ENCODE data around the gene FHAD1. TPM values are rescaled to one million over a fixed set of nuclear protein-coding genes. Genes with fewer than 3 reads are reported as not detected.

Gene FHAD1
- total and polyA plus RNA-seq, 2 donors (not counting 1 experiment from before 2014, with no cell fraction given): not detected

DNA sequence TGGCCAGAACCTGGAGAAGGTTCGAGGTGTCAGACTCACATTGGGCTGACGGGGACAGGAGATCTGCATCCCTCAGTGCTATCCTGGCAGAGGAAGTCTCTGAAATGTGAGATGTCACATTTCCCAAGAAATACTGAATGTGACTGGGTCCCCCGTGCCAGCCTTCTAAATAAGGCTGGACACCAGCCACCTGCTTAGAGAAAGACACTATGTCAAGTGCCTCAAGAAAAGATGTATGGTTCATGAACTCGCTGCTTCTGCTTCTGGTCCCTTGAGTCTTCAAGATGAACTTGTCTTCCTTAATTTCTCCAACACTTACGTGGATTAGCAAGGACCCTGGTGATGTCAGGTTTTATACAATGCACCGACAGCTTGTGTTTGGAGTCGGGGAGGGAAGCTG lies 42.1 kb upstream of the FHAD1 start:
- Histone ChIP-seq H3K27me3 (replicated peaks in 1 of 4; ENCODE audit: control extremely low read depth in 1 of 4, control insufficient read depth in 3 of 4, insufficient read depth in 4 of 4, low read length in 3 of 4) (peaks cover 0 to 3% (median 0%) of the 10 kb centered on the region in 4 experiments), H3K4me1 (ENCODE audit: control insufficient read depth in 2 of 2, insufficient read depth in 2 of 2, low read length in 2 of 2) (no peaks in the 10 kb centered on the region), H3K4me2 (replicated peaks; ENCODE audit: low read depth, low read length, poor library complexity, severe bottlenecking) (no peak overlapping the region), H3K27ac (ENCODE audit: low read length in 2 of 2) (no peak overlapping the region), H2AFZ (ENCODE audit: insufficient read depth, low read depth, low read length, poor library complexity, severe bottlenecking) (no peak overlapping the region), H3K79me2 (ENCODE audit: control insufficient read depth, insufficient read depth, low read length) (no peaks in the 10 kb centered on the region), H3K4me3 (ENCODE audit: control extremely low read depth in 1 of 5, extremely low read depth in 1 of 5, insufficient read depth in 1 of 5, low read depth in 2 of 5, low read length in 4 of 5) (no peak overlapping the region), H3K36me3 (replicated peaks in 1 of 2; ENCODE audit: control extremely low read depth in 1 of 2, control insufficient read depth in 1 of 2, extremely low read depth in 1 of 2, insufficient read depth in 2 of 2, low read length in 1 of 2) (no peaks in the 10 kb centered on the region), H4K20me1 (ENCODE audit: control insufficient read depth, insufficient read depth, low read length, poor library complexity, severe bottlenecking) (no peaks in the 10 kb centered on the region), H3K9ac (ENCODE audit: low read length) (no peak overlapping the region), H3K9me3 (ENCODE audit: control extremely low read depth in 1 of 3, control insufficient read depth in 2 of 3, insufficient read depth in 1 of 3, low read length in 2 of 3) (no peaks in the 10 kb centered on the region)
- TF ChIP-seq EZH2 (IDR thresholded peaks at IDR 0.05; ENCODE audit: borderline replicate concordance, insufficient read depth, low read depth, low read length, poor library complexity, severe bottlenecking): no peak
- TF ChIP-seq, protein P1, sequence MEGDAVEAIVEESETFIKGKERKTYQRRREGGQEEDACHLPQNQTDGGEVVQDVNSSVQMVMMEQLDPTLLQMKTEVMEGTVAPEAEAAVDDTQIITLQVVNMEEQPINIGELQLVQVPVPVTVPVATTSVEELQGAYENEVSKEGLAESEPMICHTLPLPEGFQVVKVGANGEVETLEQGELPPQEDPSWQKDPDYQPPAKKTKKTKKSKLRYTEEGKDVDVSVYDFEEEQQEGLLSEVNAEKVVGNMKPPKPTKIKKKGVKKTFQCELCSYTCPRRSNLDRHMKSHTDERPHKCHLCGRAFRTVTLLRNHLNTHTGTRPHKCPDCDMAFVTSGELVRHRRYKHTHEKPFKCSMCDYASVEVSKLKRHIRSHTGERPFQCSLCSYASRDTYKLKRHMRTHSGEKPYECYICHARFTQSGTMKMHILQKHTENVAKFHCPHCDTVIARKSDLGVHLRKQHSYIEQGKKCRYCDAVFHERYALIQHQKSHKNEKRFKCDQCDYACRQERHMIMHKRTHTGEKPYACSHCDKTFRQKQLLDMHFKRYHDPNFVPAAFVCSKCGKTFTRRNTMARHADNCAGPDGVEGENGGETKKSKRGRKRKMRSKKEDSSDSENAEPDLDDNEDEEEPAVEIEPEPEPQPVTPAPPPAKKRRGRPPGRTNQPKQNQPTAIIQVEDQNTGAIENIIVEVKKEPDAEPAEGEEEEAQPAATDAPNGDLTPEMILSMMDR (IDR thresholded peaks at IDR 0.05): no peak
- no peak overlapping the region for H3K4me3 Mint-ChIP-seq
- peaks cover 21% of the 10 kb centered on the region for H3K27me3 Mint-ChIP-seq
- H3K4me1 Mint-ChIP-seq: no peaks in the 10 kb centered on the region
- intact Hi-C loops (cut with micrococcal nuclease): no loop called here
- 95% methylated on average over 5 of the region's 7 CpGs for WGBS (ENCODE audit: insufficient coverage)
- H3K9me3 Mint-ChIP-seq (ENCODE audit: insufficient read depth): no peaks in the 10 kb centered on the region
- no peak overlapping the region for H3K27ac Mint-ChIP-seq
- ATAC-seq (ENCODE audit: low read depth): no peak
- CTCF ChIA-PET: no interaction called here
- no peak for DNase-seq
- POLR2A ChIA-PET: no interaction called here

DNA sequence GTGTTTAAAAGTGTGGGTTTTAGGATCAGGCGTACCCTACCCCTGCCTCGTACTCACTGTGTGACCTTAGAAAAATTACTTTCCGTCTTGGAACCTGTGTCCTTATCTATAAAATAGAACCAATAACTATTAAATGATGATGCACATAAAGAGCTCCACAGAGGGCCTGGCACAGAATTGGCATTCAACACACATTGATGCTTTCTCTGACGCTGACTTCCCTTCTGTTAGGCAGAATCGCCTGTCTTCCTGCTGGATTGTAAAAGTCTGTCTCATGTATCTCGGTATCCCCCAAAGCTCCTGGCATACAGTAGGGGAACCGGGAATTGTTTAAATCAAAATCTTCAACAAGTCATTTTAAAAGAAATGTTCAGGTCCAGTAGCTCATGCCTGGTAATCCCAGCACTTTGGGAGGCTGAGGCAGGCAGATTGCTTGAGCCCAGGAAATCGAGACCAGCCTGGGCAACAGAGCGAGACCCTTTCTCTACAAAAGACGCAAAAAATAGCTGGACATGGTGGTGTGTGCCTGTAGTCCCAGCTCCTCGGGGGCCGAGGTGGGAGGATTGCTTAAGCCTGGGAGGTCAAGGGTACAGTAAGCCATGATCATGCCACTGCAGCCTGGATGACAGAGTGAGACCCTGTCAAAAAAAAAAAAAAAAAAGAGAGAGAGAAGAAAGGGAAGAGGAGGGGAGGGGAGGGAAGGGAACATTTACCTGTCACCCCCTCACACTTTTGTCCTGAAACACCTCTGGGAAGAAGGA lies 41.3 kb upstream of the FHAD1 start:
- Histone ChIP-seq H2AFZ (ENCODE audit: insufficient read depth, low read depth, low read length, poor library complexity, severe bottlenecking) (no peak overlapping the region), H3K9me3 (ENCODE audit: control extremely low read depth in 1 of 3, control insufficient read depth in 2 of 3, insufficient read depth in 1 of 3, low read length in 2 of 3) (no peaks in the 10 kb centered on the region), H3K79me2 (ENCODE audit: control insufficient read depth, insufficient read depth, low read length) (no peaks in the 10 kb centered on the region), H3K4me2 (replicated peaks; ENCODE audit: low read depth, low read length, poor library complexity, severe bottlenecking) (no peak overlapping the region), H3K9ac (ENCODE audit: low read length) (no peak overlapping the region), H4K20me1 (ENCODE audit: control insufficient read depth, insufficient read depth, low read length, poor library complexity, severe bottlenecking) (no peaks in the 10 kb centered on the region), H3K27me3 (replicated peaks in 1 of 4; ENCODE audit: control extremely low read depth in 1 of 4, control insufficient read depth in 3 of 4, insufficient read depth in 4 of 4, low read length in 3 of 4) (peaks cover 0 to 3% (median 0%) of the 10 kb centered on the region in 4 experiments), H3K4me1 (ENCODE audit: control insufficient read depth in 2 of 2, insufficient read depth in 2 of 2, low read length in 2 of 2) (no peaks in the 10 kb centered on the region), H3K36me3 (replicated peaks in 1 of 2; ENCODE audit: control extremely low read depth in 1 of 2, control insufficient read depth in 1 of 2, extremely low read depth in 1 of 2, insufficient read depth in 2 of 2, low read length in 1 of 2) (no peaks in the 10 kb centered on the region), H3K27ac (ENCODE audit: low read length in 2 of 2) (no peak overlapping the region), H3K4me3 (ENCODE audit: control extremely low read depth in 1 of 5, extremely low read depth in 1 of 5, insufficient read depth in 1 of 5, low read depth in 2 of 5, low read length in 4 of 5) (no peak overlapping the region)
- no peak overlapping the region for H3K4me3 Mint-ChIP-seq
- POLR2A ChIA-PET: no interaction called here
- H3K27me3 Mint-ChIP-seq: peaks cover 23% of the 10 kb centered on the region
- TF ChIP-seq, protein P1 (IDR thresholded peaks at IDR 0.05): no peak
- no peak for TF ChIP-seq EZH2 (IDR thresholded peaks at IDR 0.05; ENCODE audit: borderline replicate concordance, insufficient read depth, low read depth, low read length, poor library complexity, severe bottlenecking)
- H3K27ac Mint-ChIP-seq: no peak overlapping the region
- ATAC-seq (ENCODE audit: low read depth): no peak
- WGBS (ENCODE audit: insufficient coverage): 87% methylated on average over 9 of the region's 12 CpGs
- intact Hi-C loops (cut with micrococcal nuclease): no loop called here
- no peaks in the 10 kb centered on the region for H3K9me3 Mint-ChIP-seq (ENCODE audit: insufficient read depth)
- DNase-seq: no peak
- CTCF ChIA-PET: no interaction called here
- H3K4me1 Mint-ChIP-seq: no peaks in the 10 kb centered on the region
